SK-N-SH (cell line): ENCODE results near the gene SSTR1. TPM values are rescaled to one million over a fixed set of nuclear protein-coding genes. Genes with fewer than 3 reads are reported as not detected.

Source experiments
- CTCF ChIA-PET: fragments of 300-600, 350-600 bp; formaldehyde crosslinking; extraction: SDS; loops from one replicate; lab custom pipeline; 2021; lab: Yijun Ruan, JAX
- POLR2A ChIA-PET: fragments of 350-600 bp; sonication (Branson Sonifier 250); formaldehyde crosslinking; extraction: SDS; loops from one replicate; lab custom pipeline; 2020; ENCODE audit warnings: antibody characterized with exemption, inconsistent platforms; lab: Yijun Ruan, JAX
- DNase-seq: peaks from one replicate; pipeline ENCODE4 v3.0.0; 2012
- H2AFZ ChIP-seq: fragments of 200-600 bp; sonication (generic); 2 replicates; pipeline ENCODE4 v1.8.1; 2016; ENCODE audit warnings: antibody characterized with exemption, mild to moderate bottlenecking, low read depth
- H3F3A ChIP-seq: fragments of 200-600 bp; sonication (generic); replicated peaks from 2 replicates; pipeline ENCODE3; 2016; ENCODE audit warnings: antibody characterized with exemption, mild to moderate bottlenecking; ENCODE audit not compliant: insufficient read depth
- H3K27ac ChIP-seq, 2 experiments: fragments of 200-500 bp in 1 of 2; fragments of 200-600 bp in 1 of 2; sonication (Bioruptor generic) in 1 of 2; sonication (generic), shearing (Covaris generic) in 1 of 2; 2 replicates each; pipeline versions ENCODE4 v1.5.1 to v1.6.1; 2014 to 2016; ENCODE audit warnings: low read depth in 2 of 2, inconsistent platforms in 1 of 2, low read length in 1 of 2, mild to moderate bottlenecking in 1 of 2, mixed read lengths in 1 of 2
- H3K27me3 ChIP-seq: fragments of 200-600 bp; sonication (generic), shearing (Covaris generic); 2 replicates; pipeline ENCODE4 v1.6.1; 2016; ENCODE audit warnings: mixed run types; ENCODE audit not compliant: insufficient read depth
- H3K36me3 ChIP-seq, 2 experiments: fragments of 200-500 bp in 1 of 2; fragments of 200-600 bp in 1 of 2; sonication (Bioruptor generic) in 1 of 2; sonication (generic) in 1 of 2; replicated peaks in 1 of 2; 2 replicates each; pipeline versions ENCODE3 to v1.5.1; 2014 to 2016; ENCODE audit warnings: low read length in 1 of 2, mild to moderate bottlenecking in 1 of 2; ENCODE audit not compliant: insufficient read depth in 2 of 2, control insufficient read depth in 1 of 2
- H3K4me1 ChIP-seq, 2 experiments: fragments of 200-500 bp in 1 of 2; fragments of 200-600 bp in 1 of 2; sonication (Bioruptor generic) in 1 of 2; sonication (generic), shearing (Covaris generic) in 1 of 2; 2 replicates each; pipeline versions ENCODE4 v1.5.1 to v1.6.1; 2014 to 2016; ENCODE audit warnings: low read depth in 1 of 2, low read length in 1 of 2, mixed run types in 1 of 2; ENCODE audit not compliant: insufficient read depth in 2 of 2, control insufficient read depth in 1 of 2
- H3K4me2 ChIP-seq: fragments of 200-600 bp; sonication (generic), shearing (Covaris generic); 2 replicates; pipeline ENCODE4 v1.6.1; 2017; ENCODE audit warnings: mixed run types
- H3K4me3 ChIP-seq, 2 experiments: fragments of 200-500 bp in 1 of 2; fragments of 200-600 bp in 1 of 2; sonication (Bioruptor generic) in 1 of 2; sonication (generic), shearing (Covaris generic) in 1 of 2; 2 replicates each; pipeline versions ENCODE4 v1.5.1 to v1.8.1; 2014 to 2016; ENCODE audit warnings: low read depth in 2 of 2, inconsistent platforms in 1 of 2, low read length in 1 of 2, mild to moderate bottlenecking in 1 of 2, mixed read lengths in 1 of 2, moderate library complexity in 1 of 2
- H3K79me2 ChIP-seq: fragments of 200-600 bp; sonication (generic); 2 replicates; pipeline ENCODE4 v1.8.1; 2017; ENCODE audit warnings: mild to moderate bottlenecking; ENCODE audit not compliant: insufficient read depth
- H3K9ac ChIP-seq: fragments of 200-600 bp; sonication (generic); 2 replicates; pipeline ENCODE4 v1.6.1; 2017; ENCODE audit warnings: mixed run types
- H3K9me2 ChIP-seq: fragments of 200-600 bp; sonication (generic); 2 replicates; pipeline ENCODE4 v1.6.1; 2017; ENCODE audit warnings: mixed run types
- H3K9me3 ChIP-seq: fragments of 200-600 bp; sonication (generic); 2 replicates; pipeline ENCODE4 v1.6.1; 2017; ENCODE audit warnings: mixed run types, mild to moderate bottlenecking, moderate library complexity
- H4K20me1 ChIP-seq: fragments of 200-600 bp; sonication (generic); 2 replicates; pipeline ENCODE4 v1.6.1; 2017; ENCODE audit warnings: mild to moderate bottlenecking, mixed run types; ENCODE audit not compliant: insufficient read depth
- ELF1 ChIP-seq: IDR thresholded peaks from 2 replicates; pipeline ENCODE4 v1.4.0; 2012
- EP300 ChIP-seq, 2 experiments: IDR thresholded peaks; 2 replicates each; pipeline versions ENCODE4 v1.4.0 to v1.6.1; 2012; ENCODE audit warnings: borderline replicate concordance in 1 of 2, low read depth in 1 of 2, low read length in 1 of 2
- EZH2phosphoT487 ChIP-seq: fragments of 200-600 bp; sonication (generic); IDR thresholded peaks from 2 replicates; pipeline ENCODE4 v1.6.1; 2017; ENCODE audit warnings: low read depth, mixed run types, mild to moderate bottlenecking, antibody characterized with exemption, moderate library complexity, borderline replicate concordance
- FOXJ3 ChIP-seq: sonication (generic); formaldehyde crosslinking; IDR thresholded peaks from 2 replicates; pipeline ENCODE4 v1.5.1; 2020; ENCODE audit warnings: mild to moderate bottlenecking, missing genetic modification reagents
- FOXM1 ChIP-seq: IDR thresholded peaks from 2 replicates; pipeline ENCODE4 v1.4.0; 2012; ENCODE audit warnings: low read depth, mild to moderate bottlenecking
- NRF1 ChIP-seq: IDR thresholded peaks from 2 replicates; pipeline ENCODE4 v1.6.1; 2012; ENCODE audit warnings: low read depth, mild to moderate bottlenecking, low read length
- RAD21 ChIP-seq: IDR thresholded peaks from 2 replicates; pipeline ENCODE4 v1.6.1; 2012; ENCODE audit warnings: mild to moderate bottlenecking, low read length
- RCOR1 ChIP-seq: fragments of 150-350 bp; IDR thresholded peaks from 2 replicates; pipeline ENCODE4 v1.6.1; 2017; ENCODE audit warnings: antibody characterized with exemption, low read length
- RFX5 ChIP-seq: IDR thresholded peaks from 2 replicates; pipeline ENCODE4 v1.6.1; 2012; ENCODE audit warnings: mild to moderate bottlenecking, improper control_type of control experiment, low read length
- TAF1 ChIP-seq: IDR thresholded peaks from 2 replicates; pipeline ENCODE4 v1.6.1; 2012; ENCODE audit warnings: low read depth, mild to moderate bottlenecking, low read length, moderate library complexity, borderline replicate concordance
- TEAD4 ChIP-seq: IDR thresholded peaks from 2 replicates; pipeline ENCODE4 v1.4.0; 2012; ENCODE audit warnings: mild to moderate bottlenecking, borderline replicate concordance; ENCODE audit not compliant: insufficient read depth
- YY1 ChIP-seq: IDR thresholded peaks from 2 replicates; pipeline ENCODE4 v1.4.0; 2012; ENCODE audit warnings: low read depth, mild to moderate bottlenecking
- WGBS: methylation state at CpG from one replicate; pipeline ENCODE4 v1.1.6; 2017; ENCODE audit warnings: low lambda C conversion rate; 5-methylcytosine and 5-hydroxymethylcytosine counted together
- polyA plus RNA-seq, 3 experiments: library from polyadenylated mRNA; depleted of rRNA; stranded (reverse); fragments of >200 nt; gene quantifications; 2 replicates each; pipeline ENCODE4 v1.2.3, GENCODE V29; 2012
- TF ChIP-seq, protein P1 (sequence below): IDR thresholded peaks from 2 replicates; pipeline ENCODE4; 2012
- TF ChIP-seq, protein P2 (sequence below): fragments of 150-350 bp; IDR thresholded peaks from 2 replicates; pipeline ENCODE4 v1.6.1; 2017; ENCODE audit warnings: antibody characterized with exemption, low read length, low read depth, borderline replicate concordance
- TF ChIP-seq, protein P3 (sequence below): IDR thresholded peaks from 2 replicates; pipeline ENCODE4 v1.4.0; 2012; ENCODE audit warnings: low read depth, borderline replicate concordance
- TF ChIP-seq, protein P4 (sequence below): fragments of 200-600 bp; sonication (generic); IDR thresholded peaks from 2 replicates; pipeline ENCODE4 v1.6.1; 2017; ENCODE audit warnings: antibody characterized with exemption, mild to moderate bottlenecking, moderate library complexity
- TF ChIP-seq, protein P5 (sequence below): IDR thresholded peaks from 2 replicates; pipeline ENCODE4 v1.4.0; 2012; ENCODE audit warnings: low read depth, borderline replicate concordance

SSTR1 gene
- polyA plus RNA-seq, 1 of the 3 experiments (the other 2 are of a cell fraction): 0.08 TPM

DNA sequence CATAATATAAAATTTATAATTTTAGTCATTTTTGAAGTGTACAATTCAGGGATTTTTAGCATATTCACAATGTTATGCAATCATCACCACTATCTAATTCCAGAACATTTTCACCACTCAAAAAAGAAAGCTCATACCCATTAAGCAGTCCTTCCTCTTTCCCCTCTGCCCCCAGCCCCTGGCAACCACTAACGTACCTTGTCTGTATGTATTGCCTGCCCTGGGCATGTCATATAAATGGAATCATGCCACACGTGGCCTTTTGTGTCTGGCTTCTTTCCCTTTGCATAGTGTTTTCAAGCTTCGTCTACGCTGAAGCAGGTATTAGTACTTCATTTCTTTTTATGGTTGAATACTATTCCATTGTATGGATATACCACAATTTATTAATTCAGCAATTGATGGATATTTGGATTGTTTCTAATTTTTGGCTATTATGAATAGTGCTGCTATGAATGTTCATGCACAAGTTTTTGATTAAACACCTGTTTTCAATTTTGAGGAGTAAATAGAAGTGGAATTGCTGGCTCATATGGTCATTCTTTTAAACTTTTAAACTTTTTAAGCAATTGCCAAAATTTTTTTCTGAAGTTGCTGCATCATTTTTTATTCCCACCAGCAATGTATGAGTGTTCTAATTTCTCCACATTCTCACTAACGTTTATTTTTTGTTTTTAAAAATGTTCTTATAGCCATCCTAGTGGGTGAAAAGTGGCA lies 1.6 kb upstream of the SSTR1 start:
- H3F3A ChIP-seq: peaks cover 2% of the 10 kb centered on the region
- H3K27ac ChIP-seq: no peak overlapping the region
- no peaks in the 10 kb centered on the region for H3K9me3 ChIP-seq
- ChIA-PET POLR2A (no interaction called here), CTCF (no interaction called here)
- H2AFZ ChIP-seq: no peak overlapping the region
- DNase-seq: no peak
- WGBS: 5% methylated on average over 5 of the region's 5 CpGs
- no peak overlapping the region for H3K4me3 ChIP-seq
- H3K9me2 ChIP-seq: no peaks in the 10 kb centered on the region
- H3K4me2 ChIP-seq: no peak overlapping the region
- H3K9ac ChIP-seq: no peak overlapping the region
- no peaks in the 10 kb centered on the region for H3K79me2 ChIP-seq
- TF ChIP-seq FOXM1 (no peak), NRF1 (no peak), FOXJ3 (no peak), YY1 (no peak), RFX5 (no peak), RCOR1 (no peak), TEAD4 (no peak), ELF1 (no peak), EZH2phosphoT487 (no peak)
- TF ChIP-seq, protein P1, sequence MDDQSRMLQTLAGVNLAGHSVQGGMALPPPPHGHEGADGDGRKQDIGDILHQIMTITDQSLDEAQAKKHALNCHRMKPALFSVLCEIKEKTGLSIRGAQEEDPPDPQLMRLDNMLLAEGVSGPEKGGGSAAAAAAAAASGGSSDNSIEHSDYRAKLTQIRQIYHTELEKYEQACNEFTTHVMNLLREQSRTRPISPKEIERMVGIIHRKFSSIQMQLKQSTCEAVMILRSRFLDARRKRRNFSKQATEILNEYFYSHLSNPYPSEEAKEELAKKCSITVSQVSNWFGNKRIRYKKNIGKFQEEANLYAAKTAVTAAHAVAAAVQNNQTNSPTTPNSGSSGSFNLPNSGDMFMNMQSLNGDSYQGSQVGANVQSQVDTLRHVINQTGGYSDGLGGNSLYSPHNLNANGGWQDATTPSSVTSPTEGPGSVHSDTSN: no peak
- TF ChIP-seq, all 33 proteins: peak for 0
- no peaks in the 10 kb centered on the region for H3K4me1 ChIP-seq
- peaks cover 9% of the 10 kb centered on the region; the same call in 1 of the 2 replicates for H3K27me3 ChIP-seq
- H3K36me3 ChIP-seq: no peaks in the 10 kb centered on the region
- H4K20me1 ChIP-seq: no peaks in the 10 kb centered on the region

DNA sequence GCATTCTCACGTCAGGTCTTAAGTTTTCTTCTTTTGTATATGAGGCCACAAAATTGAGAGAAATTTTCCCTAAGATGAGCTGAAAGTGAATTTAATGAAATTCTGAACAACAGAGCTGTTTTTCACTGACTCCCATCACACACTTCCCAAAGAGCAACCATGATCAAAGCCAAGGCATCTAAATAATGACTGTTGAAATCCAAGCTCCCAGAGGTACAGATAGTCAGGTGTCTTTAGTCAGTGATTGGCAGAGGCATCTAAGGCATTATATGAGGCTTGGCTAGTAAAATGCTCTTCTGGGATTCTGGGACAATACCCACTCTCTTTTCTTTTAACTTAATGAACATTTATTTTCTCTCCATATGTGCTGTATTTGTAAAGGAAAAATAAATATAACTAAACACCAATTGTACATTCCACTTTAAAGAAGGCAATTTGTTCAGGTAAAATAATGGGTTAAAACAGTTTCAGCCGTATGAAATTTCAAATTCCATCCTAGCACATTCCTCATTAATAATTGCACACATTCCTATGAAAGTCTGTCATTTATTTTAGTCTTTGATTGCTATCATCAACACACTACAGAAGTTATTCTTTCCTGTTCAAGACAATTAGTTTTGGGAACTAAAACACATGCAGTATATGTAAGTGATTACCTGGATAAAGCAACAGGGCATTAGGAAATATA lies 871 bp upstream of the SSTR1 start:
- no peaks in the 10 kb centered on the region for H3K9me2 ChIP-seq
- H3K36me3 ChIP-seq: no peaks in the 10 kb centered on the region
- H3K79me2 ChIP-seq: no peaks in the 10 kb centered on the region
- H3K27me3 ChIP-seq: peaks cover 16% of the 10 kb centered on the region; the same call in 1 of the 2 replicates
- no peaks in the 10 kb centered on the region for H3K9me3 ChIP-seq
- no peaks in the 10 kb centered on the region for H4K20me1 ChIP-seq
- no peaks in the 10 kb centered on the region for H3K4me1 ChIP-seq
- H3K4me3 ChIP-seq: no peak overlapping the region
- CTCF ChIA-PET: no interaction called here
- POLR2A ChIA-PET: no interaction called here
- WGBS: 4% methylated on average over 2 of the region's 2 CpGs
- DNase-seq: no peak
- no peak overlapping the region for H3K27ac ChIP-seq
- H2AFZ ChIP-seq: no peak overlapping the region
- no peak overlapping the region for H3K9ac ChIP-seq
- peaks cover 2% of the 10 kb centered on the region for H3F3A ChIP-seq
- H3K4me2 ChIP-seq: no peak overlapping the region
- TF ChIP-seq, protein P2, sequence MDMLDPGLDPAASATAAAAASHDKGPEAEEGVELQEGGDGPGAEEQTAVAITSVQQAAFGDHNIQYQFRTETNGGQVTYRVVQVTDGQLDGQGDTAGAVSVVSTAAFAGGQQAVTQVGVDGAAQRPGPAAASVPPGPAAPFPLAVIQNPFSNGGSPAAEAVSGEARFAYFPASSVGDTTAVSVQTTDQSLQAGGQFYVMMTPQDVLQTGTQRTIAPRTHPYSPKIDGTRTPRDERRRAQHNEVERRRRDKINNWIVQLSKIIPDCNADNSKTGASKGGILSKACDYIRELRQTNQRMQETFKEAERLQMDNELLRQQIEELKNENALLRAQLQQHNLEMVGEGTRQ: no peak
- TF ChIP-seq TAF1: no peak
- TF ChIP-seq, protein P3, sequence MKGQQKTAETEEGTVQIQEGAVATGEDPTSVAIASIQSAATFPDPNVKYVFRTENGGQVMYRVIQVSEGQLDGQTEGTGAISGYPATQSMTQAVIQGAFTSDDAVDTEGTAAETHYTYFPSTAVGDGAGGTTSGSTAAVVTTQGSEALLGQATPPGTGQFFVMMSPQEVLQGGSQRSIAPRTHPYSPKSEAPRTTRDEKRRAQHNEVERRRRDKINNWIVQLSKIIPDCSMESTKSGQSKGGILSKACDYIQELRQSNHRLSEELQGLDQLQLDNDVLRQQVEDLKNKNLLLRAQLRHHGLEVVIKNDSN: no peak
- TF ChIP-seq FOXM1: no peak
- no peak for TF ChIP-seq EP300 (IDR thresholded peaks at IDR 0.05; ENCODE audit: borderline replicate concordance in 1 of 2, low read depth in 1 of 2, low read length in 1 of 2)
- TF ChIP-seq RAD21: no peak
- TF ChIP-seq, protein P4, sequence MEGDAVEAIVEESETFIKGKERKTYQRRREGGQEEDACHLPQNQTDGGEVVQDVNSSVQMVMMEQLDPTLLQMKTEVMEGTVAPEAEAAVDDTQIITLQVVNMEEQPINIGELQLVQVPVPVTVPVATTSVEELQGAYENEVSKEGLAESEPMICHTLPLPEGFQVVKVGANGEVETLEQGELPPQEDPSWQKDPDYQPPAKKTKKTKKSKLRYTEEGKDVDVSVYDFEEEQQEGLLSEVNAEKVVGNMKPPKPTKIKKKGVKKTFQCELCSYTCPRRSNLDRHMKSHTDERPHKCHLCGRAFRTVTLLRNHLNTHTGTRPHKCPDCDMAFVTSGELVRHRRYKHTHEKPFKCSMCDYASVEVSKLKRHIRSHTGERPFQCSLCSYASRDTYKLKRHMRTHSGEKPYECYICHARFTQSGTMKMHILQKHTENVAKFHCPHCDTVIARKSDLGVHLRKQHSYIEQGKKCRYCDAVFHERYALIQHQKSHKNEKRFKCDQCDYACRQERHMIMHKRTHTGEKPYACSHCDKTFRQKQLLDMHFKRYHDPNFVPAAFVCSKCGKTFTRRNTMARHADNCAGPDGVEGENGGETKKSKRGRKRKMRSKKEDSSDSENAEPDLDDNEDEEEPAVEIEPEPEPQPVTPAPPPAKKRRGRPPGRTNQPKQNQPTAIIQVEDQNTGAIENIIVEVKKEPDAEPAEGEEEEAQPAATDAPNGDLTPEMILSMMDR: no peak
- TF ChIP-seq, protein P1: no peak
- no peak for TF ChIP-seq TEAD4
- TF ChIP-seq, protein P5, sequence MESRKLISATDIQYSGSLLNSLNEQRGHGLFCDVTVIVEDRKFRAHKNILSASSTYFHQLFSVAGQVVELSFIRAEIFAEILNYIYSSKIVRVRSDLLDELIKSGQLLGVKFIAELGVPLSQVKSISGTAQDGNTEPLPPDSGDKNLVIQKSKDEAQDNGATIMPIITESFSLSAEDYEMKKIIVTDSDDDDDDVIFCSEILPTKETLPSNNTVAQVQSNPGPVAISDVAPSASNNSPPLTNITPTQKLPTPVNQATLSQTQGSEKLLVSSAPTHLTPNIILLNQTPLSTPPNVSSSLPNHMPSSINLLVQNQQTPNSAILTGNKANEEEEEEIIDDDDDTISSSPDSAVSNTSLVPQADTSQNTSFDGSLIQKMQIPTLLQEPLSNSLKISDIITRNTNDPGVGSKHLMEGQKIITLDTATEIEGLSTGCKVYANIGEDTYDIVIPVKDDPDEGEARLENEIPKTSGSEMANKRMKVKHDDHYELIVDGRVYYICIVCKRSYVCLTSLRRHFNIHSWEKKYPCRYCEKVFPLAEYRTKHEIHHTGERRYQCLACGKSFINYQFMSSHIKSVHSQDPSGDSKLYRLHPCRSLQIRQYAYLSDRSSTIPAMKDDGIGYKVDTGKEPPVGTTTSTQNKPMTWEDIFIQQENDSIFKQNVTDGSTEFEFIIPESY: no peak
